ENCODE data around the gene MAT2B.

MAT2B gene

GRCh38 chr5:163505368-163506094 is at the start of gene MAT2B:
Gene MAT2B, plus strand, starts transcription at chr5:163505619. Its CDS starts 68 bp downstream, at chr5:163505687.
- peak; percentile 86 for DNase-seq (ENCODE audit: extremely low spot score)
- ChIA-PET CTCF (interaction anchor here (0.7 to 1.0 kb wide), 3 partner anchors 11 to 825 kb away, joined by 3 to 4 read pairs (median 3); no protein-coding TSS in a partner anchor), POLR2A (interaction anchor here (0.9 to 5.1 kb wide), 6 partner anchors 10 to 68 kb away, joined by 3 to 77 read pairs (median 6); partner anchors contain the start of genes CCNG1, HMMR and NUDCD2)
- TF ChIP-seq L3MBTL2 (conservative IDR thresholded peaks at IDR 0.05) = peak; percentile 39; the same call in 1 of the 2 replicates
- no peak for TF ChIP-seq SUZ12 (IDR thresholded peaks at IDR 0.05)
- TF ChIP-seq TARDBP (IDR thresholded peaks at IDR 0.05) = no peak
- TF ChIP-seq ZNF384 (IDR thresholded peaks at IDR 0.05) = peak; percentile 81
- no peak for TF ChIP-seq LEF1 (IDR thresholded peaks at IDR 0.05; ENCODE audit: borderline replicate concordance)
- TF ChIP-seq HDGF (IDR thresholded peaks at IDR 0.05; ENCODE audit: borderline replicate concordance) = no peak
- no peak for TF ChIP-seq CTBP1 (IDR thresholded peaks at IDR 0.05; ENCODE audit: borderline replicate concordance)
- no peak for TF ChIP-seq BHLHE40 (IDR thresholded peaks at IDR 0.05; ENCODE audit: borderline replicate concordance)
- TF ChIP-seq SP1 (IDR thresholded peaks at IDR 0.05) = no peak
- TF ChIP-seq FOXA1 (IDR thresholded peaks at IDR 0.05) = no peak
- no peak for TF ChIP-seq FOXK2 (IDR thresholded peaks at IDR 0.05)
- no peak for TF ChIP-seq ARNT (IDR thresholded peaks at IDR 0.05)
- peak; percentile 70 for TF ChIP-seq ELF4 (IDR thresholded peaks at IDR 0.05)
- TF ChIP-seq NFRKB (IDR thresholded peaks at IDR 0.05) = no peak
- no peak for TF ChIP-seq PKNOX1 (IDR thresholded peaks at IDR 0.05)
- TF ChIP-seq FOXM1 (IDR thresholded peaks at IDR 0.05; ENCODE audit: borderline replicate concordance) = no peak

GRCh38 chr5:163456029-163456589 is 49.3 kb upstream of the MAT2B start:
- TF ChIP-seq CTBP1 (IDR thresholded peaks at IDR 0.05; ENCODE audit: borderline replicate concordance) = no peak
- no peak for TF ChIP-seq L3MBTL2 (conservative IDR thresholded peaks at IDR 0.05)
- TF ChIP-seq HDGF (IDR thresholded peaks at IDR 0.05; ENCODE audit: borderline replicate concordance) = no peak
- TF ChIP-seq FOXK2 (IDR thresholded peaks at IDR 0.05) = no peak
- no peak for TF ChIP-seq FOXA1 (IDR thresholded peaks at IDR 0.05)
- no peak for TF ChIP-seq TARDBP (IDR thresholded peaks at IDR 0.05)
- no peak for TF ChIP-seq LEF1 (IDR thresholded peaks at IDR 0.05; ENCODE audit: borderline replicate concordance)
- DNase-seq (ENCODE audit: extremely low spot score) = no peak
- ChIA-PET CTCF (no interaction called here), POLR2A (interaction anchor here (6.4 kb wide), 1 partner anchor 16 kb away, joined by 129 read pairs; the partner anchor contains the start of gene CCNG1)

GRCh38 chr5:163456840-163457239 is 48.6 kb upstream of the MAT2B start:
- TF ChIP-seq ARNT (IDR thresholded peaks at IDR 0.05) (no peak), FOXA1 (IDR thresholded peaks at IDR 0.05) (no peak), FOXK2 (IDR thresholded peaks at IDR 0.05) (no peak), ZNF384 (IDR thresholded peaks at IDR 0.05) (no peak), HDGF (IDR thresholded peaks at IDR 0.05; ENCODE audit: borderline replicate concordance) (no peak), PKNOX1 (IDR thresholded peaks at IDR 0.05) (no peak), FOXM1 (IDR thresholded peaks at IDR 0.05; ENCODE audit: borderline replicate concordance) (no peak), CTBP1 (IDR thresholded peaks at IDR 0.05; ENCODE audit: borderline replicate concordance) (no peak), NFRKB (IDR thresholded peaks at IDR 0.05) (no peak), ELF4 (IDR thresholded peaks at IDR 0.05) (no peak), BHLHE40 (IDR thresholded peaks at IDR 0.05; ENCODE audit: borderline replicate concordance) (no peak), SUZ12 (IDR thresholded peaks at IDR 0.05) (no peak), L3MBTL2 (conservative IDR thresholded peaks at IDR 0.05) (no peak), TARDBP (IDR thresholded peaks at IDR 0.05) (no peak), SP1 (IDR thresholded peaks at IDR 0.05) (no peak), LEF1 (IDR thresholded peaks at IDR 0.05; ENCODE audit: borderline replicate concordance) (no peak)
- no peak for DNase-seq (ENCODE audit: extremely low spot score)
- POLR2A ChIA-PET = interaction anchor here (6.4 kb wide), 1 partner anchor 16 kb away, joined by 129 read pairs; the partner anchor contains the start of gene CCNG1
- CTCF ChIA-PET = no interaction called here

- no peak for TF ChIP-seq CTBP1 (IDR thresholded peaks at IDR 0.05; ENCODE audit: borderline replicate concordance)
- DNase-seq (ENCODE audit: extremely low spot score) = no peak
- ChIA-PET CTCF (interaction anchor here (0.6 to 1.1 kb wide), 3 partner anchors 11 to 25 kb away, joined by 3 read pairs; no protein-coding TSS in a partner anchor), POLR2A (interaction anchor here (1.0 to 6.4 kb wide), 8 partner anchors 10 to 107 kb away, joined by 3 to 129 read pairs (median 13); partner anchors contain the start of genes CCNG1 and MAT2B)
Measured at GRCh38 chr5:163458778-163459385, 46.5 kb upstream of the MAT2B start.

- TF ChIP-seq FOXA1 (IDR thresholded peaks at IDR 0.05) = no peak
- TF ChIP-seq L3MBTL2 (conservative IDR thresholded peaks at IDR 0.05) = no peak
- no peak for TF ChIP-seq LEF1 (IDR thresholded peaks at IDR 0.05; ENCODE audit: borderline replicate concordance)
- TF ChIP-seq CTBP1 (IDR thresholded peaks at IDR 0.05; ENCODE audit: borderline replicate concordance) = no peak
- TF ChIP-seq FOXK2 (IDR thresholded peaks at IDR 0.05) = no peak
- TF ChIP-seq NFRKB (IDR thresholded peaks at IDR 0.05) = no peak
- no peak for TF ChIP-seq SUZ12 (IDR thresholded peaks at IDR 0.05)
- TF ChIP-seq ARNT (IDR thresholded peaks at IDR 0.05) = no peak
- TF ChIP-seq BHLHE40 (IDR thresholded peaks at IDR 0.05; ENCODE audit: borderline replicate concordance) = no peak
- TF ChIP-seq PKNOX1 (IDR thresholded peaks at IDR 0.05) = no peak
- TF ChIP-seq ELF4 (IDR thresholded peaks at IDR 0.05) = no peak
- TF ChIP-seq HDGF (IDR thresholded peaks at IDR 0.05; ENCODE audit: borderline replicate concordance) = no peak
- no peak for TF ChIP-seq TARDBP (IDR thresholded peaks at IDR 0.05)
- no peak for TF ChIP-seq SP1 (IDR thresholded peaks at IDR 0.05)
- TF ChIP-seq FOXM1 (IDR thresholded peaks at IDR 0.05; ENCODE audit: borderline replicate concordance) = no peak
- TF ChIP-seq ZNF384 (IDR thresholded peaks at IDR 0.05) = no peak
- no peak for DNase-seq (ENCODE audit: extremely low spot score)
- CTCF ChIA-PET = interaction anchor here (0.6 kb wide), 2 partner anchors 11 to 25 kb away, joined by 3 read pairs; no protein-coding TSS in a partner anchor
- POLR2A ChIA-PET = interaction anchor here (1.1 to 6.4 kb wide), 10 partner anchors 11 to 106 kb away, joined by 3 to 129 read pairs (median 11); partner anchors contain the start of genes CCNG1 and MAT2B
Measured at GRCh38 chr5:163459462-163459818, 46.0 kb upstream of the MAT2B start.

All from HEK293T (cell line).